ENCODE measurements around the gene NGLY1. TPM values are rescaled to one million over a fixed set of nuclear protein-coding genes. Genes with fewer than 3 reads are reported as not detected.

The NGLY1 gene
- total RNA-seq, 1 experiment from 2014 or later, result 14.6 TPM

DNA sequence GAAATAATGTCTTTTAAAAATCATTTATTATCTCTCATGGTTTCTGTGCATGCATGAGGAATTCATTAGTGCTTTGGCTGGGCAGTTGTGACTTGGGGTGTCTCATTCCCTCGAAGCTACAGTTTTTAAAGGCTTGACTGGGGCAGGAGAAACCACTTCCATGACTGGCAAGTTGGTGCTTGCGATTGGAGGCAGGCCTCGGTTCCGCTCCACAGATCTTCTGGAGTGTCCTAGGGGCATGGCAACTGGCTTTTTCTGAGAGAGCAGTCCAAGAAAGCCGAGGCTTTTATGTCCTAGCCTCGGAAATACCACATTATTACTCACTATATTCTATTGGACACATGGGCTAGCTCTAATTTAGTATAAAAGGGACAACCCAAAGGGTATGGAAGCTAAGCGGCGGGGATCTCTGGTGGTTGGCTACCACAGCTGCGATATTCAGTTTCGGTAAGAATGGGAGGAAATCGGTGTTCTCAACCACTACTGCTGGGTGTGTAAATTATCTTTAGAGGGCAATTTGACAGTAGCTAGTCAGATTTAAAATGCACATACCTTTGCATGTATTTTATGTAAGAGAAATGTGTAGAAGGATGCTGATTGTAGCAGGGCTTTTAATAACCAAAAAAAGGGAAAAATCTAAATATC lies 69.8 kb downstream of the NGLY1 start:
- CTCF ChIA-PET, result no interaction called here

GRCh38 chr3:25711090-25711489 lies 72.2 kb downstream of the NGLY1 start:
- no peak overlapping the region for H3K4me3 ChIP-seq (ENCODE audit: low read depth in 2 of 2, low read length in 2 of 2)
- TF ChIP-seq CTCF (IDR thresholded peaks at IDR 0.05), result no peak
- BruUV-seq (replicated peaks), result no TSS peak
- H3K27me3 ChIP-seq (ENCODE audit: control insufficient read depth, insufficient read depth, low read length), result no peaks in the 10 kb centered on the region
- H3K9me3 ChIP-seq (ENCODE audit: control insufficient read depth, insufficient read depth, low read depth, low read length), result no peaks in the 10 kb centered on the region
- no peak for ATAC-seq
- H3K4me1 ChIP-seq (ENCODE audit: control insufficient read depth, insufficient read depth, low read length), result no peaks in the 10 kb centered on the region
- intact Hi-C loops (cut with micrococcal nuclease; ENCODE audit: unreplicated experiment), result no loop called here
- CTCF ChIA-PET, result no interaction called here
- POLR2A ChIA-PET, result no interaction called here
- H3K36me3 ChIP-seq (ENCODE audit: control insufficient read depth, insufficient read depth, low read length), result no peaks in the 10 kb centered on the region
- no peak overlapping the region for H3K27ac ChIP-seq (ENCODE audit: low read length)
- in situ Hi-C loops (cut with HindIII; ENCODE audit: low pct_unique_long_range_greater_than_20kb, low sequenced_read_pairs), result no loop called here
- DNase-seq (ENCODE audit: low read depth, low spot score), result no peak

More for the DNA sequence above, 69.8 kb downstream of the NGLY1 start:
- H3K9me3 ChIP-seq (ENCODE audit: control insufficient read depth, insufficient read depth, low read depth, low read length), result no peaks in the 10 kb centered on the region
- POLR2A ChIA-PET, result no interaction called here
- H3K4me1 ChIP-seq (ENCODE audit: control insufficient read depth, insufficient read depth, low read length), result no peaks in the 10 kb centered on the region
- TF ChIP-seq CTCF (IDR thresholded peaks at IDR 0.05) (no peak), SIN3A (IDR thresholded peaks at IDR 0.05; ENCODE audit: borderline replicate concordance, insufficient read depth, low read depth, low read length) (no peak), TCF7L2 (IDR thresholded peaks at IDR 0.05; ENCODE audit: low read depth, low read length) (no peak), POLR2AphosphoS5 (IDR thresholded peaks at IDR 0.05; ENCODE audit: low read depth, low read length) (no peak)
- TF ChIP-seq, protein P1, sequence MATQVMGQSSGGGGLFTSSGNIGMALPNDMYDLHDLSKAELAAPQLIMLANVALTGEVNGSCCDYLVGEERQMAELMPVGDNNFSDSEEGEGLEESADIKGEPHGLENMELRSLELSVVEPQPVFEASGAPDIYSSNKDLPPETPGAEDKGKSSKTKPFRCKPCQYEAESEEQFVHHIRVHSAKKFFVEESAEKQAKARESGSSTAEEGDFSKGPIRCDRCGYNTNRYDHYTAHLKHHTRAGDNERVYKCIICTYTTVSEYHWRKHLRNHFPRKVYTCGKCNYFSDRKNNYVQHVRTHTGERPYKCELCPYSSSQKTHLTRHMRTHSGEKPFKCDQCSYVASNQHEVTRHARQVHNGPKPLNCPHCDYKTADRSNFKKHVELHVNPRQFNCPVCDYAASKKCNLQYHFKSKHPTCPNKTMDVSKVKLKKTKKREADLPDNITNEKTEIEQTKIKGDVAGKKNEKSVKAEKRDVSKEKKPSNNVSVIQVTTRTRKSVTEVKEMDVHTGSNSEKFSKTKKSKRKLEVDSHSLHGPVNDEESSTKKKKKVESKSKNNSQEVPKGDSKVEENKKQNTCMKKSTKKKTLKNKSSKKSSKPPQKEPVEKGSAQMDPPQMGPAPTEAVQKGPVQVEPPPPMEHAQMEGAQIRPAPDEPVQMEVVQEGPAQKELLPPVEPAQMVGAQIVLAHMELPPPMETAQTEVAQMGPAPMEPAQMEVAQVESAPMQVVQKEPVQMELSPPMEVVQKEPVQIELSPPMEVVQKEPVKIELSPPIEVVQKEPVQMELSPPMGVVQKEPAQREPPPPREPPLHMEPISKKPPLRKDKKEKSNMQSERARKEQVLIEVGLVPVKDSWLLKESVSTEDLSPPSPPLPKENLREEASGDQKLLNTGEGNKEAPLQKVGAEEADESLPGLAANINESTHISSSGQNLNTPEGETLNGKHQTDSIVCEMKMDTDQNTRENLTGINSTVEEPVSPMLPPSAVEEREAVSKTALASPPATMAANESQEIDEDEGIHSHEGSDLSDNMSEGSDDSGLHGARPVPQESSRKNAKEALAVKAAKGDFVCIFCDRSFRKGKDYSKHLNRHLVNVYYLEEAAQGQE (IDR thresholded peaks at IDR 0.05; ENCODE audit: insufficient read depth in 1 of 2, low read depth in 2 of 2, low read length in 1 of 2), result no peak
- DNase-seq (ENCODE audit: low read depth, low spot score) (no peak), ATAC-seq (no peak)
- H3K36me3 ChIP-seq (ENCODE audit: control insufficient read depth, insufficient read depth, low read length), result no peaks in the 10 kb centered on the region
- H3K27me3 ChIP-seq (ENCODE audit: control insufficient read depth, insufficient read depth, low read length), result no peaks in the 10 kb centered on the region
- intact Hi-C loops (cut with micrococcal nuclease; ENCODE audit: unreplicated experiment) (no loop called here), in situ Hi-C loops (cut with HindIII; ENCODE audit: low pct_unique_long_range_greater_than_20kb, low sequenced_read_pairs) (no loop called here)
- H3K4me3 ChIP-seq (ENCODE audit: low read depth in 2 of 2, low read length in 2 of 2), result no peak overlapping the region
- no TSS peak for BruUV-seq (replicated peaks)
- H3K27ac ChIP-seq (ENCODE audit: low read length), result no peak overlapping the region

Measured in Panc1 (cell line).